ENCODE results near the gene PDE6B.
"Not testable (repeated sequence)": the region's sequence is repeated elsewhere in the genome, so short reads cannot be mapped to it uniquely, and the experiment has no call there.

Gene PDE6B

GRCh38 chr4:624705-625590 is at the start of gene PDE6B:
PDE6B (plus strand) TSS chr4:625573; CDS start chr4:625627, 54 bp downstream.
- no peak for DNase-seq

GRCh38 chr4:576245-576821 is 49.0 kb upstream of the PDE6B start, which contains the start of gene TMEM271:
TMEM271 (minus strand) TSS chr4:576295; CDS start chr4:576062, 233 bp downstream.
- no peak for DNase-seq

DNA sequence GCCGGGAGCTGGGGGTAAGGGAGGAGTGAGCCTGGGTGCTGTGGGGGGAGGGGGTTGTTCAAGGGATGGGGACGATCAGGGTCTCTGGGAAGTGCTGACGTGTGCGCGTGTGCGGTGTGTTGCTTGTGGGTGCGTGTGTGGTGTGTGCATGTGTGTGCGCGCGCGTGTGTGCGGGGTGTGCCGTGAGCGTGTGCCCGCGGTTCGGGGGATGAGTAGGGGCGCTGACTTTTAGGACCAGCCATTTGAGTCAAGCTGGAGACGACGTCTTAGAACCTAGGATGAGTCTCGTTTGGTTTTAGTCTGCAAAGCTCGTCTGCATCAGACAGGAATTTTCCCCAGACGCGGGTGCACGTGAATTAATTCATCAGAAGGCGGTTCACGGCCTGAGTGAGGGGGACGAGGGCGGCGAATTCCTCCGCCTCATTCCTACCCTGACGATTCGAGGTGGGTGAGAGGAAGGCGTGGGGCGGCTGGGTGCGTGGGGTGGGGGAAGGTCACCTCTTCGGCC is 48.3 kb upstream of the PDE6B start:
- no peak for DNase-seq

GRCh38 chr4:577499-578450 is 47.6 kb upstream of the PDE6B start:
- no peak for DNase-seq

DNA sequence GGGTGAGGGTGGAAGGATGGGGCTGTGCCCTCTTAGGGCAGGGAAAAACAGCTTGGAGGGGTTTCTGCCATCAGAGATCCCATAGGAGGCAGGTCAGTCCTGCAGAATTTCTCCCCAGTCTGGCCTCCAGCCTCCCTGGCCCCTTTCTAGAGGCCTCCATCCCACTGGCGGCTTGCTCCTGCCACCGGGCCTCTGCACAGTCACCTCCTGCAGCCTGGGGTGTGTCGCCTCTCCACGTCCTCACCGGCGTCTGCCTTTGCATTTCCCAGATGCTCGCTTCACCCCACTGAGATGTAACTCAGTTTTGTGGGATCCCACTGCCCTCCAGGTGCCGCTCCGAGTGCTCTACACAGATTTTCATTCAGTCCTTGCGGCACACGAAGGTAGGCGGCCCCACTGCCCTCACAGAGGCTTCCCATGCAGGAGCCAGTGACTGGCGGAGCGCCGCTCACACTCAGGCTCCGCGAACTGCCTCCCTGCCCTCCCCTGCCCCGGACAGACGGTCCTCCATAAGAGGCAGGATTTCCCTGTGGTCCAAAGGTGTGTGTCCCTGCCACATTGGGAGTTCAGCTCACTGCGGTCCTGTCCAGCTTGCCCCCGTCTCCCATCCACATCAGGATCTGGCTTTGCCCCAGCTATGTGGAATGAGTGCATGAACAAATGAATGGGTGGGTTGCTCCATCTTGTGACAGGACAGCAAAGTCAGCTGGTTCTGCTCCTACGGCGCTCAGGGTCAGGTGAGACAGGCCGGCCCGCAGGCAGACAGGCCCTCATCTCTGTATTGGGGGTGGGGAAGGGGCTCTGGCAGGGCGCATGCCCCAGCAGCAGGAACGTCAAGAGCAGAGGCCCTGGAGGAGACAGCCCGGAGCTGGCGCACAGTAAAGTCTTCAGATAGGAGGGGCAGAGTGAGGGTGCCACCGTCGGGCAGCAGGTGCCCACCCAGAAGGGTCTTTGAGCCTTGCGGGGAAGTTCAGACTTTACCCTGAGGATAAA is 46.6 kb upstream of the PDE6B start:
- DNase-seq: no peak

GRCh38 chr4:579543-580175 is 45.7 kb upstream of the PDE6B start:
- no peak for DNase-seq

GRCh38 chr4:581181-581580 is 44.2 kb upstream of the PDE6B start:
- no peak for DNase-seq

DNA sequence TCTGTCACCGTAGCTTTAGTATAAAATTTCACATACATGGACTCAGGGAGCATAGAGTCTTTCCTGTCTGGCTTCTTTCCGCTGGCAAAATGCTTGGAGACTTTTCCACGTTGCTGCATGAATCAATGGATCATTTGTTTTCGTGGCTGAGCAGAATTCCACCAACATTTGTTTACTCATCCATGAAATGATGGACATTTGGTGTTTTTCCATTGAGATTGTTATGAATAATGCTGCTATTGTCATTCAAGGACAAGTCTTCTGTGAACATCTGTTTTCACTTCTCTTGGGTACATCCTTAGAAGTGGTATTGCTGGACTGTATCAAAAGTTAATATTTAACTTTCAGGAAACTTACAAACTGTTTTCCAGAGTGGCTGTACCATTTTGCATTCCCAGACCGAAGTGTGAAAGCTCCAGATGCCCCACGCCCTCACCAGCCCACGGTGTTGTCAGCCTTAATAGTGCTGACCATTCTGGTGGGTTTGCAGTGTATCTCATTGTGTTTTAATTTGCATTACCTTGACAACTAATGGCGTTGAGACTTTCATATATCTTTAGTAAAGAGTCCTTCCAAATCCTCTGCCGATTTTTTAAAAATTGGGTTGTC is 43.5 kb upstream of the PDE6B start:
- no peak for DNase-seq

DNA sequence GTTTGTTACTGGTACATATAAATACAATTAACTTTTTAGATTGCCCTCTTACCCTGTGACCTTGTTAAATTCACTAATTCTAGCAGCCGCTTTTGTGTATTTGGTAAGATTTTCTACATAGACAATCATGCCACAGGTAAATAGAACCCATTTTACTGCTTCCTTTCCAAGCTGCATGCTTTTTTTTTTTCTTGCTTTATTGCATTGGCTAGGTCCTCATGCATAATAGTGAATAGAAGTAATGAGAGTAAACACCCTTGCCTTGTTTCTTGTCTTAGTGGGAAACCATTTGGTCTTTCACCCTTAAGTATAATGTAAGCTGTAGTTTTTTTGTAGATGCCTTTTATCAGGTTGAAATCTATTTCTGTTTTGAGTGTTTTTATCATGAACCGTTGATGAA is 41.6 kb upstream of the PDE6B start:
- no peak for DNase-seq

DNA sequence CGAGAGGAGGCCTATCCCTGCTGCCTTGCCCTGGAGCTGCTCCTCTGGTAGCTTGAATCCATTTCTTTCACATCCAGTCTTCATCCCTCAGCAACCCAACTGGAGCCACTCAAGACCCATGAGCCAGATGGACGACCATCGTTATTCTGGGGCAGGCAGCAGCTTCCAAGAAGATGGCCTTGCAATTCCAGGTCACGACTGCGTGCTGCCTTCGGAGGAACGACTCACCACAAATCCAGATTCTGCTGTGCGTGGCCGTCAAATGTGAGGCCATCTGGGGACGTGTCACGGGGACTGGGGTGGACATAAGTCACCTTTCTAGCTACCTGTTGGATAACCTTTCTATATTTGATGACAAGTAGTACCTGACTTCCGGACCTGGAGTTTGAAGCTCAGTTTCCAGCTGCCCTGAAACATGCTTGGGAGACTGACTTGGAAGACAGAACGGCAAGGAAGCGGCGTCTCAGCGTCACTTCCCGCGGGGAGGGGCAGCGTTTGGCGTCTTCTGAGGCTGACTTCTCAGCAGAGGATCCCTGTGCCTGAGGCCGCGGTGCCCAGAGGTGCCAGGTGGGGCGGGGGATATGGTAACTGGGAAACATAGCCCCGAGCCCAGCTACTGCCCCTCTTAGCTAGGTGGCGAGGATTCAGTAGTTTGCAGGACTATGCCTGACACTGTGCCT is 37.6 kb upstream of the PDE6B start:
- no peak for DNase-seq

- no peak for DNase-seq
Observed at GRCh38 chr4:588351-588849, 37.0 kb upstream of the PDE6B start.

DNA sequence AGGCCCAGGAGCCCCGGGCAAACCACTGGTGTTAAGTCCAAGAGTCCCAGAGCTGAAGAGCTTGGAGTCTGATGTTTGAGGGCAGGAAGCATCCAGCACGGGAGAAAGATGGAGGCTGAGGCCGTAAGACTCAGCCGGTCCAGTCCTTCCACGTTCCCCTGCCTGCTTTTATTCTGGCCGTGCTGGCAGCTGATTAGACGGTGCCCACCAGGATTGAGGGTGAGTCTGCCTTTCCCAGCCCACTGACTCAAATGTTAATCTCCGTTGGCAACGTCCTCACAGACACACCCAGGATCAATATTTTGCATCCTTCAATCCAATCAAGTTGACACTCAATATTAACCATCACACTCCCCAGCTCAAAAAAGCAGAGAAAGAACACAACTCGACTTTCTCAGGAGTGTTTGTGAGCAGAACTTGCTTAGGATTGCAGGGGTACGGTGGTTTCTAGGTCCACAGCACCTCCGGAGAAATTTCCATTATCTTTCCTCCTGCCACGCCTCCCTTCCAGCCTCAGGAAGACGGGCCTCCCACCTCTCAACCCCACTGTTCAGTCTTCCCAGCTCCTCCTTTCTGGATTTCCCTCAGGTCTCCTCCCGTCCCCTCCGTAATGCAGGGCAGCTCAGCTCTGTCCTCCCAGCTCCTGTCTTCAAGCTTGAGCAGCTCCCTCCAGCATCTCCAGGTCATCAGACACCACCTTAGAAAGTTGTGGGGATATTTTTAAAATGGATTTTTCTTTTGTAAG is 36.0 kb upstream of the PDE6B start:
- no peak for DNase-seq

- DNase-seq: no peak
Observed at GRCh38 chr4:590313-590841, 35.0 kb upstream of the PDE6B start.

- not testable (repeated sequence) for DNase-seq
Observed at GRCh38 chr4:592178-592577, 33.2 kb upstream of the PDE6B start.

- no peak for DNase-seq
Observed at GRCh38 chr4:592825-593520, 32.4 kb upstream of the PDE6B start.

GRCh38 chr4:598925-599324 is 26.4 kb upstream of the PDE6B start:
- no peak for DNase-seq

- DNase-seq: no peak
Observed at GRCh38 chr4:600166-600565, 25.2 kb upstream of the PDE6B start.

DNA sequence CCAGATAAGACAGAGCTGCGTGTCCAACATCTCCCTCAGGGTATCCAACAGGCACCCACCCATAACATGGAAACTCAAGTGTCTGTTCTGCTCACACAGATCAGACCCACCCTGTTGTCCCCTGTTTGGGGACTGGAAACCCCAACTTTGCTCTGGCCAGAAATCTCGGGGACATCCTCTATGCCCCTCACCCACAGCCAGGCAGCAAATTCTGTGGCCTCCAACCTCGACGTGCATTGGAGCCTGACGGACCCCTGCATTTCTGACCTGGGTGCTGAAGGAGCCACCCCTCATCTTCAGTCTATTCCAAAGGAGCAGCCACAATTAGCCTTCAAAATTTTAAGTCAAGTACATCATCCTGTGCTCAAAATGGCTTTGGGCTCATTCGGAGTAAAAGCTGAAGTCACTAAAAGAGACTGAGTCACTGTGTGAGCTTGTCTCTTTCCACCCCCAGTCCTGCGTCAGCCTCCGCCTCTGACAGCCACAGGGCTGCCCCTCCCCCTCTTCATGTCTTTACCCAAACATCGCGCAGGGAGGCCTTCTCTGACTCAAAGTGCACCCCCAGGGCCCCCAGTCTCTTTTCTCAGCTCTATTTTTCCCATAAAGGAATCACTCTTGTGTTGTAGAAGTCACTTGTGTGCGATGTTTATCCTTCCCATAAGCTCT is 24.4 kb upstream of the PDE6B start:
- DNase-seq: no peak

Data from GDM1 (cell line).